Fibroblast of lung (primary cell): ENCODE measurements around the gene UST. TPM values are rescaled to one million over a fixed set of nuclear protein-coding genes. Genes with fewer than 3 reads are reported as not detected.
"Not testable (repeated sequence)": the region's sequence is repeated elsewhere in the genome, so short reads cannot be mapped to it uniquely, and the experiment has no call there.

Source experiments
- DNase-seq, 2 donors: peaks; one replicate each; pipeline versions ENCODE4 v3.0.0 to v3.0.0-alpha.2; 2010; ENCODE audit warnings: low read depth in 2 of 2
- H2AFZ ChIP-seq: 2 replicates; pipeline ENCODE4 v1.5.1; 2012; ENCODE audit warnings: low read length, control low read depth, inconsistent platforms
- H3K27ac ChIP-seq: 2 replicates; pipeline ENCODE4 v1.5.1; 2011; ENCODE audit warnings: low read length, control low read depth; ENCODE audit not compliant: insufficient read depth
- H3K27me3 ChIP-seq: 2 replicates; pipeline ENCODE4 v1.5.1; 2011; ENCODE audit warnings: mild to moderate bottlenecking, low read length; ENCODE audit not compliant: control insufficient read depth, insufficient read depth
- H3K36me3 ChIP-seq: 2 replicates; pipeline ENCODE4 v1.5.1; 2011; ENCODE audit warnings: low read length; ENCODE audit not compliant: control insufficient read depth, insufficient read depth
- H3K4me1 ChIP-seq: 2 replicates; pipeline ENCODE4 v1.5.1; 2011; ENCODE audit warnings: low read length; ENCODE audit not compliant: control insufficient read depth, insufficient read depth; ENCODE audit errors: extremely low read depth
- H3K4me2 ChIP-seq: 2 replicates; pipeline ENCODE4 v1.5.1; 2011; ENCODE audit warnings: low read length, control low read depth; ENCODE audit not compliant: insufficient read depth; ENCODE audit errors: extremely low read depth
- H3K4me3 ChIP-seq, 4 experiments: fragments of 200-600 bp in 1 of 4; sonication (generic) in 1 of 4; replicated peaks in 1 of 4; 2 replicates each; pipeline ENCODE4 v1.5.1; 2011 to 2016; ENCODE audit warnings: low read length in 4 of 4, low read depth in 3 of 4, mild to moderate bottlenecking in 3 of 4, control low read depth in 2 of 4, inconsistent platforms in 1 of 4, mixed read lengths in 1 of 4; ENCODE audit not compliant: insufficient read depth in 1 of 4; ENCODE audit errors: control extremely low read depth in 1 of 4
- H3K79me2 ChIP-seq: 2 replicates; pipeline ENCODE4 v1.5.1; 2012; ENCODE audit warnings: mild to moderate bottlenecking, low read length, inconsistent platforms; ENCODE audit not compliant: control insufficient read depth, insufficient read depth
- H3K9ac ChIP-seq: 2 replicates; pipeline ENCODE4 v1.5.1; 2011; ENCODE audit warnings: mild to moderate bottlenecking, low read length, control low read depth; ENCODE audit not compliant: insufficient read depth
- H3K9me3 ChIP-seq: 2 replicates; pipeline ENCODE4 v1.5.1; 2012; ENCODE audit warnings: low read depth, low read length; ENCODE audit not compliant: control insufficient read depth, insufficient read depth
- H4K20me1 ChIP-seq: 2 replicates; pipeline ENCODE4 v1.5.1; 2011; ENCODE audit warnings: low read length; ENCODE audit not compliant: control insufficient read depth, insufficient read depth; ENCODE audit errors: extremely low read depth
- EZH2 ChIP-seq: IDR thresholded peaks from 2 replicates; pipeline ENCODE4 v1.5.1; 2012; ENCODE audit warnings: low read length, control low read depth, mild to moderate bottlenecking; ENCODE audit errors: missing control alignments
- polyA plus RNA-seq, 2 donors: library from polyadenylated mRNA; depleted of rRNA in 1 of 2; stranded (reverse) in 1 of 2; unstranded in 1 of 2; fragments of >200 nt; gene quantifications; 2 replicates each; pipeline ENCODE4 v1.2.1, GENCODE V29; 2011 to 2012; ENCODE audit warnings: missing spikeins in 1 of 2
- total RNA-seq: library from RNA; depleted of rRNA; stranded (reverse); fragments of >200 nt; gene quantifications from 2 replicates; pipeline ENCODE4 v1.2.1, GENCODE V29; 2014
- TF ChIP-seq, protein P1 (sequence below), 2 donors: IDR thresholded peaks in 1 of 2; conservative IDR thresholded peaks in 1 of 2; 1 replicate in 1 of 2; 2 replicates in 1 of 2; pipeline ENCODE4 v1.5.1; 2011 to 2012; ENCODE audit warnings: low read length in 2 of 2, control low read depth in 1 of 2, inconsistent platforms in 1 of 2, low read depth in 1 of 2, mild to moderate bottlenecking in 1 of 2

Gene UST
- total and polyA plus RNA-seq, 2 donors (not counting 1 experiment from before 2014, with no cell fraction given), result 6.8 to 19.5 TPM

DNA sequence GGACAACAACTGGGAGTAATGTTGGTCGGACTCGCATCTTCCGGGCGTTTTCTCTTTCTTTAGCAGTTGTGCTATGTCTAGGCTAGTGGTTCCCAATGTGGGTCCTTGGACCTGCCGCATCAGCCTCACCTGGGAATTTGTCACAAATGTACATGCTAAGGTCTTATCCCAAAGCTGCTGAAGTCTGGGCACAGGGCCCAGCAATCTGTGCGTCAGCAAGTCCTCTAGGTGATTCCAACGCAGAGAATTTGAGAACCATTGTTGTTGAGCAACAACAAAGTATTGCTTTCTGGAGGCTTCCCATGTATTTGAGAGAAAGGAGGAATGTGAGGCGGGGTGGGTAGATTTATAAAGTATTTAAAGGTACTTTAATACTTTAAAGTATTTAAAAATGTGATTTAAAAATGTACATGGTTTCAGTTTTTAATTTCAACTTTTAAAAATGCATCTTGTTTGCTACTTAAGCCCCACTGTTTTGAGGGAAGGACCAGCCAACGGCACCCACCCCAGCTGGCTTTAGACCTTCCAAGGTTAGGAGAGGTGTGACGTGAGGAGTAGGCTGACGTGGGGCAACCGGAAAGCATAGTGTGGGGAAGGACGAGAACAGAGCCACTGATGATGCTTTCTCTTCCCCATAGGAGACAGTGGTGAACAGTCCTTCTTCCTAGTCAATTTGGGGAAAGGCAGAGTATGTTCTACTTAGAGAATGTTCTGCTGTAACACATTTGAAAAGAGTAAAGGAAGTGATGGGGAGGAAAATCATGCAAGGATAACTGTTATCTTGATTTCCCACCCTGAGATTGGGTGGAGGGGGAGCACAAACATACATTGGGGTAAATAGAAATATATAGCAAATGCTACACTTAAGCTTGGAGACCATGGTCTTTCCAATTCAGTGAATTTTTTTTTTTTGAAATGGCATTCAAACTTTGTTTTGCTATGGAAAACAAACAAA is 4.3 kb downstream of the UST start:
- H3K4me1 ChIP-seq, result peaks cover 3% of the 10 kb centered on the region
- TF ChIP-seq EZH2, result no peak
- TF ChIP-seq, protein P1, sequence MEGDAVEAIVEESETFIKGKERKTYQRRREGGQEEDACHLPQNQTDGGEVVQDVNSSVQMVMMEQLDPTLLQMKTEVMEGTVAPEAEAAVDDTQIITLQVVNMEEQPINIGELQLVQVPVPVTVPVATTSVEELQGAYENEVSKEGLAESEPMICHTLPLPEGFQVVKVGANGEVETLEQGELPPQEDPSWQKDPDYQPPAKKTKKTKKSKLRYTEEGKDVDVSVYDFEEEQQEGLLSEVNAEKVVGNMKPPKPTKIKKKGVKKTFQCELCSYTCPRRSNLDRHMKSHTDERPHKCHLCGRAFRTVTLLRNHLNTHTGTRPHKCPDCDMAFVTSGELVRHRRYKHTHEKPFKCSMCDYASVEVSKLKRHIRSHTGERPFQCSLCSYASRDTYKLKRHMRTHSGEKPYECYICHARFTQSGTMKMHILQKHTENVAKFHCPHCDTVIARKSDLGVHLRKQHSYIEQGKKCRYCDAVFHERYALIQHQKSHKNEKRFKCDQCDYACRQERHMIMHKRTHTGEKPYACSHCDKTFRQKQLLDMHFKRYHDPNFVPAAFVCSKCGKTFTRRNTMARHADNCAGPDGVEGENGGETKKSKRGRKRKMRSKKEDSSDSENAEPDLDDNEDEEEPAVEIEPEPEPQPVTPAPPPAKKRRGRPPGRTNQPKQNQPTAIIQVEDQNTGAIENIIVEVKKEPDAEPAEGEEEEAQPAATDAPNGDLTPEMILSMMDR (conservative IDR thresholded peaks at IDR 0.05 in 1 of 2, IDR thresholded peaks at IDR 0.05 in 1 of 2; ENCODE audit: low read depth in 1 of 2, low read length in 2 of 2), result no peak
- H2AFZ ChIP-seq, result no peak overlapping the region
- peaks cover 2% of the 10 kb centered on the region for H3K79me2 ChIP-seq
- H3K27me3 ChIP-seq, result no peaks in the 10 kb centered on the region
- no peak overlapping the region for H3K4me2 ChIP-seq
- peak; percentile 61 to 63 for DNase-seq
- H3K36me3 ChIP-seq, result no peaks in the 10 kb centered on the region
- H3K27ac ChIP-seq, result no peak overlapping the region
- no peak overlapping the region for H3K4me3 ChIP-seq
- no peak overlapping the region for H3K9ac ChIP-seq
- H3K9me3 ChIP-seq, result no peaks in the 10 kb centered on the region
- H4K20me1 ChIP-seq, result no peaks in the 10 kb centered on the region

DNA sequence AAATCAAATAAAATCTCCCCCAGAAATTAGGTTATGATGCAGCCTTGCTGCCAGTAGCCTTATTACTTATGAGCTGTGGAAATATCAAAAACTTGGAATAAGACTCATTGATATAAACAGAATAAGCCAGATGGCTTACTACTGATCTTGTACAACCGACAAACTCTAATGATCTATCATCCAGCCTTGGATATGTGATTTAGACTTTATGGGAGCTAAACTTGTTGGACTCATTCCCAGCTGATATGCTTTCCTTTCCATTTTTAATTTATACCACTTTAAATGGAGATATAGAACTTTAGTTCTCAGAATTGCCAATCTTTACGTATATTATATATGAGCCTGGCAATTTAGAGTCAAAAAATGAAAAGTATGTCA is 5.0 kb downstream of the UST start:
- Histone ChIP-seq H3K27ac (no peak overlapping the region), H3K4me2 (no peak overlapping the region), H3K9me3 (no peaks in the 10 kb centered on the region), H3K36me3 (no peaks in the 10 kb centered on the region), H3K4me1 (peaks cover 2% of the 10 kb centered on the region), H4K20me1 (no peaks in the 10 kb centered on the region), H3K79me2 (peaks cover 2% of the 10 kb centered on the region), H3K27me3 (no peaks in the 10 kb centered on the region), H3K9ac (no peak overlapping the region), H3K4me3 (no peak overlapping the region), H2AFZ (no peak overlapping the region)
- TF ChIP-seq, protein P1 (conservative IDR thresholded peaks at IDR 0.05 in 1 of 2, IDR thresholded peaks at IDR 0.05 in 1 of 2; ENCODE audit: low read depth in 1 of 2, low read length in 2 of 2), result no peak
- no peak for TF ChIP-seq EZH2
- no peak for DNase-seq

DNA sequence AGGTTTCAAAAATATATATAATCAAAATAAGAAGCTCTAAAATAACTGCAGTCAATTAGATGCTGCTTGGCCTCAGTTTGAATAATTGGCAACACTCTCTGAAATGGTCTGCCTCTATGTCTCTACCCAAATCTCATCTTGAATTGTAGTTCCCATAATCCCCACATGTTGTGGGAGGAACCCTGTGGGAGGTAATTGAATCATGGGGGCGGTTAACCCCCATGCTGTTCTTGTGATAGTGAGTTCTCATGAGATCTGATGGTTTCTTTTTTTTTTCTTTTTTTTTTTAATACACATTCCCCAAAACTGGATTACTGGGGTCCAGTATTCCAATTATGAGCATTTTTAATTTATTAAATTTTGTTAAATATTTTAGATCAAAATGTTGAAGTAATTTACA is 8.5 kb downstream of the UST start:
- H3K9me3 ChIP-seq, H4K20me1 ChIP-seq, H2AFZ ChIP-seq, H3K79me2 ChIP-seq, H3K27me3 ChIP-seq, H3K4me2 ChIP-seq, H3K27ac ChIP-seq, H3K4me1 ChIP-seq, H3K9ac ChIP-seq, DNase-seq, H3K4me3 ChIP-seq, H3K36me3 ChIP-seq: not testable (repeated sequence)
